Nephron progenitor cell (in vitro differentiated cells): ENCODE measurements around the gene CEP68.

Experiments used
- DNase-seq: peaks from one replicate; pipeline ENCODE4 v3.0.0; 2021
- H3K27ac Mint-ChIP-seq: 2 replicates; pipeline ENCODE4 v1.8.0; 2021; ENCODE audit warnings: mild to moderate bottlenecking, moderate library complexity, mixed read lengths
- H3K27me3 Mint-ChIP-seq: 2 replicates; pipeline ENCODE4 v1.8.0; 2021; ENCODE audit warnings: mild to moderate bottlenecking, low read depth, mixed read lengths; ENCODE audit not compliant: poor library complexity
- H3K36me3 Mint-ChIP-seq: 2 replicates; pipeline ENCODE4 v1.8.0; 2021; ENCODE audit warnings: low read depth, mixed read lengths
- H3K4me1 Mint-ChIP-seq: 2 replicates; pipeline ENCODE4 v1.8.0; 2021; ENCODE audit warnings: mixed read lengths
- H3K4me3 Mint-ChIP-seq: 2 replicates; pipeline ENCODE4 v1.8.0; 2021; ENCODE audit warnings: mild to moderate bottlenecking, moderate library complexity, mixed read lengths
- H3K9me3 Mint-ChIP-seq: 2 replicates; pipeline ENCODE4 v1.8.0; 2021; ENCODE audit warnings: mild to moderate bottlenecking, moderate library complexity, mixed read lengths
- TF ChIP-seq, protein P1 (sequence below): fragments of 200-600 bp; sonication (generic); IDR thresholded peaks from 2 replicates; pipeline ENCODE4 v1.5.0; 2021; ENCODE audit warnings: antibody characterized with exemption

The CEP68 gene

DNA sequence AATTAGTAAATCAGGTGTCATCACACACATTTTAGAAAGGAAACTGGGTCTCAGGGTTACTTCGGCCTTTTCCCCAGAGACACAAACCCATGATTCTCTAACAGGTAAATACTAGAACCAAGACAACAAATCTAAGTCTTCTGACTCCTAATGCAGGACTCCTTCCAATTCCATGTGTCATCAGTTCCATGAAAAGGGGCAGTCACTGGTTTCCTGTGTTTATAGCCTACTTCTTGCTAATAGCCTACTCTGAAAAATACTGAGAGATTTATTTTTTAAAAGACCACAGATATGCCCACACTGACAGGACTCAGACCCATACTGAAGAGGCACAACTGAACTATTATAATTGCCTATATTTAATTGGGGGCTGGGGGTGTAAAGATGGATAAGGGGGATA, 40.7 kb downstream of the CEP68 start:
- TF ChIP-seq, protein P1, sequence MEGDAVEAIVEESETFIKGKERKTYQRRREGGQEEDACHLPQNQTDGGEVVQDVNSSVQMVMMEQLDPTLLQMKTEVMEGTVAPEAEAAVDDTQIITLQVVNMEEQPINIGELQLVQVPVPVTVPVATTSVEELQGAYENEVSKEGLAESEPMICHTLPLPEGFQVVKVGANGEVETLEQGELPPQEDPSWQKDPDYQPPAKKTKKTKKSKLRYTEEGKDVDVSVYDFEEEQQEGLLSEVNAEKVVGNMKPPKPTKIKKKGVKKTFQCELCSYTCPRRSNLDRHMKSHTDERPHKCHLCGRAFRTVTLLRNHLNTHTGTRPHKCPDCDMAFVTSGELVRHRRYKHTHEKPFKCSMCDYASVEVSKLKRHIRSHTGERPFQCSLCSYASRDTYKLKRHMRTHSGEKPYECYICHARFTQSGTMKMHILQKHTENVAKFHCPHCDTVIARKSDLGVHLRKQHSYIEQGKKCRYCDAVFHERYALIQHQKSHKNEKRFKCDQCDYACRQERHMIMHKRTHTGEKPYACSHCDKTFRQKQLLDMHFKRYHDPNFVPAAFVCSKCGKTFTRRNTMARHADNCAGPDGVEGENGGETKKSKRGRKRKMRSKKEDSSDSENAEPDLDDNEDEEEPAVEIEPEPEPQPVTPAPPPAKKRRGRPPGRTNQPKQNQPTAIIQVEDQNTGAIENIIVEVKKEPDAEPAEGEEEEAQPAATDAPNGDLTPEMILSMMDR, result no peak
- peaks cover 82% of the 10 kb centered on the region for H3K36me3 Mint-ChIP-seq
- no peaks in the 10 kb centered on the region for H3K9me3 Mint-ChIP-seq
- no peaks in the 10 kb centered on the region for H3K4me1 Mint-ChIP-seq
- DNase-seq, result no peak
- no peaks in the 10 kb centered on the region for H3K27me3 Mint-ChIP-seq
- no peak overlapping the region for H3K4me3 Mint-ChIP-seq
- no peak overlapping the region for H3K27ac Mint-ChIP-seq

DNA sequence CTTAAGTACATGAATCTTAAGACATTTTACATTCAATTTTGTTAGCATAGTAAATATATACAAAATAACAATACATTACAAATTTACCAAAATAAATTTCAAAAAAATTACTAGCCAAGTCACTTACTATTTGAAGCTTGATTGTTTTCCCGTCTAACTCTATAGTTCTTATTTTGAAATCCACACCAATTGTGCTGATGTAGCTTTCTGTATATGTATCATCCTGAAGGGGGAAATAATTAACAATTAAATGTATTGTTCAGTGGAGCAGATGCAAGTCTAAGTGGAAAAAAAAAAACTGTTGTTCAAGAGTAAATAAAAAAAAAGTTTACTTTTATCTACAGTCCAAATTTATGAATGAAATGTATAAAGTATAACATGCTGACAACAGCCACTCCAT, 41.6 kb downstream of the CEP68 start:
- Mint-ChIP-seq H3K9me3 (no peaks in the 10 kb centered on the region), H3K27me3 (no peaks in the 10 kb centered on the region), H3K4me3 (no peak overlapping the region), H3K4me1 (no peaks in the 10 kb centered on the region), H3K27ac (no peak overlapping the region), H3K36me3 (peaks cover 77% of the 10 kb centered on the region)
- no peak for DNase-seq
- TF ChIP-seq, protein P1, result no peak

DNA sequence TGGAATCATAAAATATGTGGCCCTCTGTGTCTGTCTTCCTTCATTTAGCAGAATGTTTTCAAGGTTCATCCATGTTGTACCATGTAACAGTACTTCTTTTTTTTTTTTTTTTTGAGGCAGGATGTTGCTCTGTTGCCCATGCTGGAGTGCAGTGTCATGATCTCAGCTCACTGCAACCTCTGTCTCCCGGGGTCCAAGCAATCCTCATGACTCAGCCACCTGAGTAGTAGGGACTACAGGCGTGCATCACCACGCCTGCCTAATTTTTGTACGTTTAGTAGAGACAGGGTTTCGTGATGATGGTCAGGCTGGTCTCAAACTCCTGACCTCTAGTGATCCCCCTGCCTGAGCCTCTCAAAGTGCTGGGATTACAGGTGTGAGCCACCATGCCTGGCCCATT, 42.5 kb downstream of the CEP68 start:
- DNase-seq, result no peak
- Mint-ChIP-seq H3K27me3 (no peaks in the 10 kb centered on the region), H3K4me1 (no peaks in the 10 kb centered on the region), H3K9me3 (no peaks in the 10 kb centered on the region), H3K4me3 (no peak overlapping the region), H3K36me3 (peaks cover 70% of the 10 kb centered on the region), H3K27ac (no peak overlapping the region)
- TF ChIP-seq, protein P1, result no peak

DNA sequence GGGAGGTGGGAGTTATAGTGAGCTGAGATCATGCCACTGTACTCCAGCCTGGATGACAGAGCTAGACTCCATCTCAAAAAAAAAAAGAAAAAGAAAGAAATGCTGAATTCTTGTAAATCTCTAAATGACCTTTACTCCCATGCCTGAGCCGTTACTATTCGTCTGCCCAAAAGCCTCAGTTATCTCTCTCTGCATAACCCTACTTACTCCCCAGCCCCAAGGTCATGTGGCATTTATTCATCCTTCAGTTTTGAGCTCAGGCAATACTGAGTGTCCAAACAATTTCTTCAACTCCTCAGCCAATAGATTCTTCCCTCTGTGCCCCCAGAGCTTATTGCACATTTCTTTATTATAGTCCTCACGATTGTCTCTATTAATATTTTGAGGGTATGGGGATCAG, 44.9 kb downstream of the CEP68 start:
- no peak for DNase-seq
- peak overlapping the region; percentile 31 for H3K27ac Mint-ChIP-seq
- no peaks in the 10 kb centered on the region for H3K9me3 Mint-ChIP-seq
- H3K4me3 Mint-ChIP-seq, result no peak overlapping the region
- TF ChIP-seq, protein P1, result no peak
- H3K36me3 Mint-ChIP-seq, result peaks cover 76% of the 10 kb centered on the region
- no peaks in the 10 kb centered on the region for H3K27me3 Mint-ChIP-seq
- H3K4me1 Mint-ChIP-seq, result no peaks in the 10 kb centered on the region

DNA sequence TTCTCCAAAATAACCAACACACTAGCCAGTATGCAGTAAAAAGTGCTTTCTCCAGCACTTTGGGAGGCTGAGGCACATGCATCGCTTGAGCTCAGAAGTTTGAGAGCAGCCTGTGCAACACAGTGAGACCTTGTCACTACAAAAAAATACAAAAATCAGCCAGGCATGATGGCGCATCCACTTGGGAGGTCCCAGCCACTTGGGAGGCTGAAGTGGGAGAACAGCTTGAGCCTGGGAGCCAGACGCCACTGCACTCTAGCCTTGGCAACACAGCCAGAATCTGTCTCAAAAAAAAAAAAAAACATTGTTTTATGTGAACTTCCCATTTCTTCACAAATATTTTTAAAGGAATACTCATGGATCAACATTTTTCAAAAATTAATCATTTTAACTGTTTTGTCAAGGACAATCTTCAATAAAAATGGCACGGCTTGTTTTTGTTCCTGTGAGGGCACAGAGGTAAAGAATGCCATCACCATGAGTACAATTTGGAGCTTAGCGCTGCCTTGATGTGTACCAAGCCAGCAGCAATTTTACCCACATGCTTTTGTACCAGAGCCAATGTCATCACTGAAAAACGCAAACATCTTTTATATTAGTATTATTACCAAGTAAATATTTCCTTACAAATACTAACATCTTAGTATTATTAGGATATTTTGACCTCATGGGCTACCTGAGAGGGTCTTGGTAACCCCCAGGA, 46.9 kb downstream of the CEP68 start:
- Mint-ChIP-seq H3K36me3 (peaks cover 74% of the 10 kb centered on the region), H3K27ac (no peak overlapping the region), H3K27me3 (no peaks in the 10 kb centered on the region), H3K4me3 (no peak overlapping the region), H3K4me1 (no peaks in the 10 kb centered on the region), H3K9me3 (peaks cover 3% of the 10 kb centered on the region)
- TF ChIP-seq, protein P1, result no peak
- DNase-seq, result peak; percentile 20

DNA sequence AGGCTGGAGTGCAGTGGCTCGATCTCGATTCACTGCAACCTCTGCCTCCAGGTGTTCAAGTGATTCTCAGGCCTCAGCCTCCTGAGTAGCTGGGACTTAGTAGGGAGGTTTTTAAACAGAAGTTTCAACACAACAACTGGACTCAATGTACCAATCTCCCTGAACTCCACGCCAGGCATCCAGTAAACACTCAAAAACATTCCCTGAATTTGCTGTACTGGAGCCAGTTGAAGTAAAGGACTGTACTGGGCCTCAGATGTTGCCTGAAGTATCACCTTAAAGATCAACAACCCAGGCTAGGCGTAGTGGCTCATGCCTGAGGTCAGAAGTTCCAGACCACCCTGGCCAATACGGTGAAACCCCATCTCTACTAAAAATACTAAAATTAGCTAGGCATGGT, 51.3 kb downstream of the CEP68 start:
- Mint-ChIP-seq H3K36me3 (peaks cover 68% of the 10 kb centered on the region), H3K4me1 (no peaks in the 10 kb centered on the region), H3K27me3 (no peaks in the 10 kb centered on the region), H3K4me3 (no peak overlapping the region), H3K27ac (no peak overlapping the region), H3K9me3 (peaks cover 3% of the 10 kb centered on the region)
- DNase-seq, result no peak
- TF ChIP-seq, protein P1, result no peak
